SK-N-SH (cell line): ENCODE data around the gene PDHX. TPM values are rescaled to one million over a fixed set of nuclear protein-coding genes. Genes with fewer than 3 reads are reported as not detected.

Source experiments
- CTCF ChIA-PET: fragments of 300-600, 350-600 bp; formaldehyde crosslinking; extraction: SDS; loops from one replicate; lab custom pipeline; 2021; lab: Yijun Ruan, JAX
- POLR2A ChIA-PET: fragments of 350-600 bp; sonication (Branson Sonifier 250); formaldehyde crosslinking; extraction: SDS; loops from one replicate; lab custom pipeline; 2020; ENCODE audit warnings: antibody characterized with exemption, inconsistent platforms; lab: Yijun Ruan, JAX
- DNase-seq: peaks from one replicate; pipeline ENCODE4 v3.0.0; 2012
- H2AFZ ChIP-seq: fragments of 200-600 bp; sonication (generic); 2 replicates; pipeline ENCODE4 v1.8.1; 2016; ENCODE audit warnings: antibody characterized with exemption, mild to moderate bottlenecking, low read depth
- H3F3A ChIP-seq: fragments of 200-600 bp; sonication (generic); replicated peaks from 2 replicates; pipeline ENCODE3; 2016; ENCODE audit warnings: antibody characterized with exemption, mild to moderate bottlenecking; ENCODE audit not compliant: insufficient read depth
- H3K27ac ChIP-seq, 2 experiments: fragments of 200-500 bp in 1 of 2; fragments of 200-600 bp in 1 of 2; sonication (Bioruptor generic) in 1 of 2; sonication (generic), shearing (Covaris generic) in 1 of 2; 2 replicates each; pipeline versions ENCODE4 v1.5.1 to v1.6.1; 2014 to 2016; ENCODE audit warnings: low read depth in 2 of 2, inconsistent platforms in 1 of 2, low read length in 1 of 2, mild to moderate bottlenecking in 1 of 2, mixed read lengths in 1 of 2
- H3K27me3 ChIP-seq: fragments of 200-600 bp; sonication (generic), shearing (Covaris generic); 2 replicates; pipeline ENCODE4 v1.6.1; 2016; ENCODE audit warnings: mixed run types; ENCODE audit not compliant: insufficient read depth
- H3K36me3 ChIP-seq, 2 experiments: fragments of 200-500 bp in 1 of 2; fragments of 200-600 bp in 1 of 2; sonication (Bioruptor generic) in 1 of 2; sonication (generic) in 1 of 2; replicated peaks in 1 of 2; 2 replicates each; pipeline versions ENCODE3 to v1.5.1; 2014 to 2016; ENCODE audit warnings: low read length in 1 of 2, mild to moderate bottlenecking in 1 of 2; ENCODE audit not compliant: insufficient read depth in 2 of 2, control insufficient read depth in 1 of 2
- H3K4me1 ChIP-seq, 2 experiments: fragments of 200-500 bp in 1 of 2; fragments of 200-600 bp in 1 of 2; sonication (Bioruptor generic) in 1 of 2; sonication (generic), shearing (Covaris generic) in 1 of 2; 2 replicates each; pipeline versions ENCODE4 v1.5.1 to v1.6.1; 2014 to 2016; ENCODE audit warnings: low read depth in 1 of 2, low read length in 1 of 2, mixed run types in 1 of 2; ENCODE audit not compliant: insufficient read depth in 2 of 2, control insufficient read depth in 1 of 2
- H3K4me2 ChIP-seq: fragments of 200-600 bp; sonication (generic), shearing (Covaris generic); 2 replicates; pipeline ENCODE4 v1.6.1; 2017; ENCODE audit warnings: mixed run types
- H3K4me3 ChIP-seq, 2 experiments: fragments of 200-500 bp in 1 of 2; fragments of 200-600 bp in 1 of 2; sonication (Bioruptor generic) in 1 of 2; sonication (generic), shearing (Covaris generic) in 1 of 2; 2 replicates each; pipeline versions ENCODE4 v1.5.1 to v1.8.1; 2014 to 2016; ENCODE audit warnings: low read depth in 2 of 2, inconsistent platforms in 1 of 2, low read length in 1 of 2, mild to moderate bottlenecking in 1 of 2, mixed read lengths in 1 of 2, moderate library complexity in 1 of 2
- H3K79me2 ChIP-seq: fragments of 200-600 bp; sonication (generic); 2 replicates; pipeline ENCODE4 v1.8.1; 2017; ENCODE audit warnings: mild to moderate bottlenecking; ENCODE audit not compliant: insufficient read depth
- H3K9ac ChIP-seq: fragments of 200-600 bp; sonication (generic); 2 replicates; pipeline ENCODE4 v1.6.1; 2017; ENCODE audit warnings: mixed run types
- H3K9me2 ChIP-seq: fragments of 200-600 bp; sonication (generic); 2 replicates; pipeline ENCODE4 v1.6.1; 2017; ENCODE audit warnings: mixed run types
- H3K9me3 ChIP-seq: fragments of 200-600 bp; sonication (generic); 2 replicates; pipeline ENCODE4 v1.6.1; 2017; ENCODE audit warnings: mixed run types, mild to moderate bottlenecking, moderate library complexity
- H4K20me1 ChIP-seq: fragments of 200-600 bp; sonication (generic); 2 replicates; pipeline ENCODE4 v1.6.1; 2017; ENCODE audit warnings: mild to moderate bottlenecking, mixed run types; ENCODE audit not compliant: insufficient read depth
- CHD2 ChIP-seq: fragments of 150-350 bp; IDR thresholded peaks from 2 replicates; pipeline ENCODE4 v1.6.1; 2018; ENCODE audit warnings: low read length; ENCODE audit not compliant: partially characterized antibody
- ELF1 ChIP-seq: IDR thresholded peaks from 2 replicates; pipeline ENCODE4 v1.4.0; 2012
- EP300 ChIP-seq, 2 experiments: IDR thresholded peaks; 2 replicates each; pipeline versions ENCODE4 v1.4.0 to v1.6.1; 2012; ENCODE audit warnings: borderline replicate concordance in 1 of 2, low read depth in 1 of 2, low read length in 1 of 2
- EZH2phosphoT487 ChIP-seq: fragments of 200-600 bp; sonication (generic); IDR thresholded peaks from 2 replicates; pipeline ENCODE4 v1.6.1; 2017; ENCODE audit warnings: low read depth, mixed run types, mild to moderate bottlenecking, antibody characterized with exemption, moderate library complexity, borderline replicate concordance
- FOXM1 ChIP-seq: IDR thresholded peaks from 2 replicates; pipeline ENCODE4 v1.4.0; 2012; ENCODE audit warnings: low read depth, mild to moderate bottlenecking
- GABPA ChIP-seq: IDR thresholded peaks from 2 replicates; pipeline ENCODE4 v1.4.0; 2012; ENCODE audit warnings: low read depth, mild to moderate bottlenecking
- GATA2 ChIP-seq: sonication (generic); formaldehyde crosslinking; IDR thresholded peaks from 2 replicates; pipeline ENCODE4 v1.5.0; 2020; ENCODE audit warnings: mild to moderate bottlenecking, missing genetic modification reagents
- JUND ChIP-seq: IDR thresholded peaks from 2 replicates; pipeline ENCODE4 v1.4.0; 2012
- NRF1 ChIP-seq: IDR thresholded peaks from 2 replicates; pipeline ENCODE4 v1.6.1; 2012; ENCODE audit warnings: low read depth, mild to moderate bottlenecking, low read length
- RCOR1 ChIP-seq: fragments of 150-350 bp; IDR thresholded peaks from 2 replicates; pipeline ENCODE4 v1.6.1; 2017; ENCODE audit warnings: antibody characterized with exemption, low read length
- RFX5 ChIP-seq: IDR thresholded peaks from 2 replicates; pipeline ENCODE4 v1.6.1; 2012; ENCODE audit warnings: mild to moderate bottlenecking, improper control_type of control experiment, low read length
- TEAD4 ChIP-seq: IDR thresholded peaks from 2 replicates; pipeline ENCODE4 v1.4.0; 2012; ENCODE audit warnings: mild to moderate bottlenecking, borderline replicate concordance; ENCODE audit not compliant: insufficient read depth
- WGBS: methylation state at CpG from one replicate; pipeline ENCODE4 v1.1.6; 2017; ENCODE audit warnings: low lambda C conversion rate; 5-methylcytosine and 5-hydroxymethylcytosine counted together
- polyA plus RNA-seq, 3 experiments: library from polyadenylated mRNA; depleted of rRNA; stranded (reverse); fragments of >200 nt; gene quantifications; 2 replicates each; pipeline ENCODE4 v1.2.3, GENCODE V29; 2012
- TF ChIP-seq, protein P1 (sequence below): IDR thresholded peaks from 2 replicates; pipeline ENCODE4 v1.6.1; 2012; ENCODE audit warnings: mild to moderate bottlenecking, low read depth, low read length, moderate library complexity
- TF ChIP-seq, protein P2 (sequence below): IDR thresholded peaks from 2 replicates; pipeline ENCODE4 v1.4.0; 2012; ENCODE audit warnings: low read depth
- TF ChIP-seq, protein P3 (sequence below): IDR thresholded peaks from 2 replicates; pipeline ENCODE4 v1.4.0; 2012; ENCODE audit warnings: low read depth, borderline replicate concordance
- TF ChIP-seq, protein P4 (sequence below): fragments of 200-600 bp; sonication (generic); IDR thresholded peaks from 2 replicates; pipeline ENCODE4 v1.6.1; 2017; ENCODE audit warnings: antibody characterized with exemption, mild to moderate bottlenecking, moderate library complexity

PDHX gene
- polyA plus RNA-seq, 1 of the 3 experiments (the other 2 are of a cell fraction): 14.8 TPM

DNA sequence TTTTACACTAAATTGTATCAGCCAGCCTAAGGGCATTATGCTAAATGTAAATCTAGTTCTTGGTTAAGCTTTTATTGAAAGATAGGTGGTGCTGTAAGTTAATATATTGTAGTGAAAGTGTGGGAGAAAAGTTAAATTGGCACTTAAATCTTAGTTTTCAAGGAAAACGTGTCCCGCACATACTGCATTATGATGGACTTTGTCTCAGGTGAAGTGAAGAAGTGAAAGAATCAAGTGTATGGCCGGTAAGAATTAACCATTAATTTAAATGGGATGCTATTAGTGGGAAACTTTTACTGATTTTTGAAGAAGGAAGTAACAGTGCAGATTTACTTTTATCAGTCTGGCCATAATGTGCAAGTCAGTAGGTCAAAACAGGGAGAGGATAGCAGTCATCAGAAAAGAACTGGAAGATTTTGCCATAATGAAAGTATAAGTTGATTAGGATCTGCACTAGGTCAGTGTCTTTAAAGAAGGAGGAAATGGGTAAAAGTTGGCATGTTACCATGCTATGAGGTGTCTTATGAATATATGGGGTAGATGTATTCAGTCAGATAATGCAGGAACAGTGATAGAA is 81.6 kb downstream of the PDHX start (continued):
- TF ChIP-seq, protein P1, sequence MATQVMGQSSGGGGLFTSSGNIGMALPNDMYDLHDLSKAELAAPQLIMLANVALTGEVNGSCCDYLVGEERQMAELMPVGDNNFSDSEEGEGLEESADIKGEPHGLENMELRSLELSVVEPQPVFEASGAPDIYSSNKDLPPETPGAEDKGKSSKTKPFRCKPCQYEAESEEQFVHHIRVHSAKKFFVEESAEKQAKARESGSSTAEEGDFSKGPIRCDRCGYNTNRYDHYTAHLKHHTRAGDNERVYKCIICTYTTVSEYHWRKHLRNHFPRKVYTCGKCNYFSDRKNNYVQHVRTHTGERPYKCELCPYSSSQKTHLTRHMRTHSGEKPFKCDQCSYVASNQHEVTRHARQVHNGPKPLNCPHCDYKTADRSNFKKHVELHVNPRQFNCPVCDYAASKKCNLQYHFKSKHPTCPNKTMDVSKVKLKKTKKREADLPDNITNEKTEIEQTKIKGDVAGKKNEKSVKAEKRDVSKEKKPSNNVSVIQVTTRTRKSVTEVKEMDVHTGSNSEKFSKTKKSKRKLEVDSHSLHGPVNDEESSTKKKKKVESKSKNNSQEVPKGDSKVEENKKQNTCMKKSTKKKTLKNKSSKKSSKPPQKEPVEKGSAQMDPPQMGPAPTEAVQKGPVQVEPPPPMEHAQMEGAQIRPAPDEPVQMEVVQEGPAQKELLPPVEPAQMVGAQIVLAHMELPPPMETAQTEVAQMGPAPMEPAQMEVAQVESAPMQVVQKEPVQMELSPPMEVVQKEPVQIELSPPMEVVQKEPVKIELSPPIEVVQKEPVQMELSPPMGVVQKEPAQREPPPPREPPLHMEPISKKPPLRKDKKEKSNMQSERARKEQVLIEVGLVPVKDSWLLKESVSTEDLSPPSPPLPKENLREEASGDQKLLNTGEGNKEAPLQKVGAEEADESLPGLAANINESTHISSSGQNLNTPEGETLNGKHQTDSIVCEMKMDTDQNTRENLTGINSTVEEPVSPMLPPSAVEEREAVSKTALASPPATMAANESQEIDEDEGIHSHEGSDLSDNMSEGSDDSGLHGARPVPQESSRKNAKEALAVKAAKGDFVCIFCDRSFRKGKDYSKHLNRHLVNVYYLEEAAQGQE: no peak
- TF ChIP-seq FOXM1 (no peak), ELF1 (no peak), TEAD4 (no peak), RFX5 (no peak), CHD2 (no peak), EZH2phosphoT487 (no peak)
- TF ChIP-seq, protein P2, sequence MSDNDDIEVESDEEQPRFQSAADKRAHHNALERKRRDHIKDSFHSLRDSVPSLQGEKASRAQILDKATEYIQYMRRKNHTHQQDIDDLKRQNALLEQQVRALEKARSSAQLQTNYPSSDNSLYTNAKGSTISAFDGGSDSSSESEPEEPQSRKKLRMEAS: no peak
- TF ChIP-seq, protein P3, sequence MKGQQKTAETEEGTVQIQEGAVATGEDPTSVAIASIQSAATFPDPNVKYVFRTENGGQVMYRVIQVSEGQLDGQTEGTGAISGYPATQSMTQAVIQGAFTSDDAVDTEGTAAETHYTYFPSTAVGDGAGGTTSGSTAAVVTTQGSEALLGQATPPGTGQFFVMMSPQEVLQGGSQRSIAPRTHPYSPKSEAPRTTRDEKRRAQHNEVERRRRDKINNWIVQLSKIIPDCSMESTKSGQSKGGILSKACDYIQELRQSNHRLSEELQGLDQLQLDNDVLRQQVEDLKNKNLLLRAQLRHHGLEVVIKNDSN: no peak

DNA sequence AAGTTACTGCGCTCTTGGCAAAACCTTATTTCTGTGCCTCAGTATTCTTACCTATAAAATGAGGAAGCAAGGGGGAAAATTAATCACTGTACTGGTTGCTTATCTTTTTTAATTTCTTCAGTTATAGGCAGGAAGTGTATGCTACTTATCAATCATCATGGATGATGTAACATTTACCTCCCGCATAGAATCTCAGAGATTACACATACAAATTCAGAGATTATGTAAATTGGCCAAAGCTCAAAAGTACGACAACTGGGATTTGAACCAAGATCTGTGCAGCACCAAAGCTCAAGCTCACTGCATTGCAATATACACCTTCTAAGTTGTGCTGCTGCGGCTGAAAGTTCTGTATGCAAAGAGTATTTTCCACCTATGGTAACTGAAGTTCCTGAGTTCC is 83.0 kb downstream of the PDHX start:
- no peak overlapping the region for H2AFZ ChIP-seq
- H4K20me1 ChIP-seq: no peaks in the 10 kb centered on the region
- ChIA-PET POLR2A (no interaction called here), CTCF (interaction anchor here (1.2 to 2.8 kb wide), 5 partner anchors 10 to 413 kb away, joined by 3 to 13 read pairs (median 9); no protein-coding TSS in a partner anchor)
- no peaks in the 10 kb centered on the region for H3K27me3 ChIP-seq
- peaks cover 0 to 7% of the 10 kb centered on the region in 2 experiments for H3K36me3 ChIP-seq
- no peak overlapping the region for H3K9ac ChIP-seq
- no peaks in the 10 kb centered on the region for H3K9me3 ChIP-seq
- H3F3A ChIP-seq: peaks cover 27% of the 10 kb centered on the region
- no peak overlapping the region for H3K4me3 ChIP-seq
- TF ChIP-seq RFX5: no peak
- no peak for TF ChIP-seq NRF1
- TF ChIP-seq, protein P1: no peak
- TF ChIP-seq, protein P4, sequence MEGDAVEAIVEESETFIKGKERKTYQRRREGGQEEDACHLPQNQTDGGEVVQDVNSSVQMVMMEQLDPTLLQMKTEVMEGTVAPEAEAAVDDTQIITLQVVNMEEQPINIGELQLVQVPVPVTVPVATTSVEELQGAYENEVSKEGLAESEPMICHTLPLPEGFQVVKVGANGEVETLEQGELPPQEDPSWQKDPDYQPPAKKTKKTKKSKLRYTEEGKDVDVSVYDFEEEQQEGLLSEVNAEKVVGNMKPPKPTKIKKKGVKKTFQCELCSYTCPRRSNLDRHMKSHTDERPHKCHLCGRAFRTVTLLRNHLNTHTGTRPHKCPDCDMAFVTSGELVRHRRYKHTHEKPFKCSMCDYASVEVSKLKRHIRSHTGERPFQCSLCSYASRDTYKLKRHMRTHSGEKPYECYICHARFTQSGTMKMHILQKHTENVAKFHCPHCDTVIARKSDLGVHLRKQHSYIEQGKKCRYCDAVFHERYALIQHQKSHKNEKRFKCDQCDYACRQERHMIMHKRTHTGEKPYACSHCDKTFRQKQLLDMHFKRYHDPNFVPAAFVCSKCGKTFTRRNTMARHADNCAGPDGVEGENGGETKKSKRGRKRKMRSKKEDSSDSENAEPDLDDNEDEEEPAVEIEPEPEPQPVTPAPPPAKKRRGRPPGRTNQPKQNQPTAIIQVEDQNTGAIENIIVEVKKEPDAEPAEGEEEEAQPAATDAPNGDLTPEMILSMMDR: no peak
- no peak for TF ChIP-seq GABPA
- TF ChIP-seq GATA2 (CRISPR knock-in tag): no peak
- TF ChIP-seq RCOR1: no peak
- TF ChIP-seq EP300 (IDR thresholded peaks at IDR 0.05; ENCODE audit: borderline replicate concordance in 1 of 2, low read depth in 1 of 2, low read length in 1 of 2): no peak
- no peak for TF ChIP-seq JUND
- no peaks in the 10 kb centered on the region for H3K9me2 ChIP-seq
- WGBS: 95% methylated on average over 4 of the region's 4 CpGs
- no peaks in the 10 kb centered on the region for H3K79me2 ChIP-seq
- no peak for DNase-seq
- H3K27ac ChIP-seq: no peak overlapping the region; a peak in 1 of 4 replicates
- no peak overlapping the region for H3K4me2 ChIP-seq
- peaks cover 0 to 16% of the 10 kb centered on the region in 2 experiments; a peak in 2 of 4 replicates for H3K4me1 ChIP-seq
